GM21423 (cell line): ENCODE data around the gene ATF6B.

Source experiments
- ATAC-seq: cut with Tn5 transposase; IDR thresholded peaks from one replicate; pipeline ENCODE4 v1.9.1; 2021; ENCODE audit warnings: mild to moderate bottlenecking, moderate library complexity; ENCODE audit not compliant: unreplicated experiment

Gene ATF6B

GRCh38 chr6:32132110-32132509, 4.1 kb upstream of the ATF6B start:
- no peak for ATAC-seq

GRCh38 chr6:32131439-32131948, 3.4 kb upstream of the ATF6B start:
- ATAC-seq: no peak

GRCh38 chr6:32129297-32130088, 1.4 kb upstream of the ATF6B start:
- no peak for ATAC-seq

GRCh38 chr6:32128751-32129296, 778 bp upstream of the ATF6B start:
- no peak for ATAC-seq

- no peak for ATAC-seq
Observed at GRCh38 chr6:32127409-32127716, 683 bp downstream of the ATF6B start.

GRCh38 chr6:32126880-32127279, 1.2 kb downstream of the ATF6B start:
- ATAC-seq: no peak

- ATAC-seq: no peak
Observed at GRCh38 chr6:32123681-32124080, 4.4 kb downstream of the ATF6B start.

- no peak for ATAC-seq
Observed at GRCh38 chr6:32120573-32121059, 7.4 kb downstream of the ATF6B start.

- no peak for ATAC-seq
Observed at GRCh38 chr6:32118782-32119628, 9.0 kb downstream of the ATF6B start.

GRCh38 chr6:32117461-32117860, 10.6 kb downstream of the ATF6B start:
- ATAC-seq: no peak

- no peak for ATAC-seq
Observed at GRCh38 chr6:32116674-32117073, 11.4 kb downstream of the ATF6B start.

GRCh38 chr6:32115623-32116022, 12.4 kb downstream of the ATF6B start:
- ATAC-seq: no peak

GRCh38 chr6:32114796-32115195, 13.2 kb downstream of the ATF6B start:
- ATAC-seq: no peak

- ATAC-seq: no peak
Observed at GRCh38 chr6:32113386-32114352, 14.4 kb downstream of the ATF6B start.

- ATAC-seq: no peak
Observed at GRCh38 chr6:32112431-32112980, 15.5 kb downstream of the ATF6B start.

- no peak for ATAC-seq
Observed at GRCh38 chr6:32111424-32112066, 16.5 kb downstream of the ATF6B start.

- ATAC-seq: no peak
Observed at GRCh38 chr6:32110632-32111031, 17.4 kb downstream of the ATF6B start.

GRCh38 chr6:32109765-32110160, 18.3 kb downstream of the ATF6B start:
- no peak for ATAC-seq

- no peak for ATAC-seq
Observed at GRCh38 chr6:32109114-32109764, 18.8 kb downstream of the ATF6B start, which contains the start of gene TNXB. TSS of gene TNXB (minus strand) at chr6:32109338. CDS start at chr6:32098198, 11,140 bp downstream.
